Measurements from ENCODE around the gene PAN3.

DNA sequence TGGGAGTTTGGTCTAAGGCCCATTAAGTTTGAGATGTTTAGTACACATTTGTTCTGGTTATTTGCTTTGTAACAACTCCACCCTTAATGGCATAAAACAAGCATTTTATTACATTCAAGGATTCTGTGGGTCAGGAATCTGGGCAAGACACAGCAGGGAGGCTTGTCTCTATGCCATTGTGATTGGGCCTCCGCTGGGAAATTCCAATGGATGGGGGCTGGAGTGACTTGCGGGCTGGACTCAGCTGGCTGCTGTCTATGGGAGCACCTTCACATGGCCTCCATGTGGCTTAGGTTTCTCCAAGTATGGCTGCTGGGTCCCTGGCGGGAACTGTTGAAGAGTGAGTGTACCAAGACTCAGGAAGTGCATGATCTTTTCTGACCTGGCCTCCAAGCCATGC is 159.0 kb downstream of the PAN3 start:
- TF ChIP-seq, protein P1, sequence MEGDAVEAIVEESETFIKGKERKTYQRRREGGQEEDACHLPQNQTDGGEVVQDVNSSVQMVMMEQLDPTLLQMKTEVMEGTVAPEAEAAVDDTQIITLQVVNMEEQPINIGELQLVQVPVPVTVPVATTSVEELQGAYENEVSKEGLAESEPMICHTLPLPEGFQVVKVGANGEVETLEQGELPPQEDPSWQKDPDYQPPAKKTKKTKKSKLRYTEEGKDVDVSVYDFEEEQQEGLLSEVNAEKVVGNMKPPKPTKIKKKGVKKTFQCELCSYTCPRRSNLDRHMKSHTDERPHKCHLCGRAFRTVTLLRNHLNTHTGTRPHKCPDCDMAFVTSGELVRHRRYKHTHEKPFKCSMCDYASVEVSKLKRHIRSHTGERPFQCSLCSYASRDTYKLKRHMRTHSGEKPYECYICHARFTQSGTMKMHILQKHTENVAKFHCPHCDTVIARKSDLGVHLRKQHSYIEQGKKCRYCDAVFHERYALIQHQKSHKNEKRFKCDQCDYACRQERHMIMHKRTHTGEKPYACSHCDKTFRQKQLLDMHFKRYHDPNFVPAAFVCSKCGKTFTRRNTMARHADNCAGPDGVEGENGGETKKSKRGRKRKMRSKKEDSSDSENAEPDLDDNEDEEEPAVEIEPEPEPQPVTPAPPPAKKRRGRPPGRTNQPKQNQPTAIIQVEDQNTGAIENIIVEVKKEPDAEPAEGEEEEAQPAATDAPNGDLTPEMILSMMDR (conservative IDR thresholded peaks at IDR 0.05; ENCODE audit: low read depth in 2 of 2), result no peak
- TF ChIP-seq, protein P2, sequence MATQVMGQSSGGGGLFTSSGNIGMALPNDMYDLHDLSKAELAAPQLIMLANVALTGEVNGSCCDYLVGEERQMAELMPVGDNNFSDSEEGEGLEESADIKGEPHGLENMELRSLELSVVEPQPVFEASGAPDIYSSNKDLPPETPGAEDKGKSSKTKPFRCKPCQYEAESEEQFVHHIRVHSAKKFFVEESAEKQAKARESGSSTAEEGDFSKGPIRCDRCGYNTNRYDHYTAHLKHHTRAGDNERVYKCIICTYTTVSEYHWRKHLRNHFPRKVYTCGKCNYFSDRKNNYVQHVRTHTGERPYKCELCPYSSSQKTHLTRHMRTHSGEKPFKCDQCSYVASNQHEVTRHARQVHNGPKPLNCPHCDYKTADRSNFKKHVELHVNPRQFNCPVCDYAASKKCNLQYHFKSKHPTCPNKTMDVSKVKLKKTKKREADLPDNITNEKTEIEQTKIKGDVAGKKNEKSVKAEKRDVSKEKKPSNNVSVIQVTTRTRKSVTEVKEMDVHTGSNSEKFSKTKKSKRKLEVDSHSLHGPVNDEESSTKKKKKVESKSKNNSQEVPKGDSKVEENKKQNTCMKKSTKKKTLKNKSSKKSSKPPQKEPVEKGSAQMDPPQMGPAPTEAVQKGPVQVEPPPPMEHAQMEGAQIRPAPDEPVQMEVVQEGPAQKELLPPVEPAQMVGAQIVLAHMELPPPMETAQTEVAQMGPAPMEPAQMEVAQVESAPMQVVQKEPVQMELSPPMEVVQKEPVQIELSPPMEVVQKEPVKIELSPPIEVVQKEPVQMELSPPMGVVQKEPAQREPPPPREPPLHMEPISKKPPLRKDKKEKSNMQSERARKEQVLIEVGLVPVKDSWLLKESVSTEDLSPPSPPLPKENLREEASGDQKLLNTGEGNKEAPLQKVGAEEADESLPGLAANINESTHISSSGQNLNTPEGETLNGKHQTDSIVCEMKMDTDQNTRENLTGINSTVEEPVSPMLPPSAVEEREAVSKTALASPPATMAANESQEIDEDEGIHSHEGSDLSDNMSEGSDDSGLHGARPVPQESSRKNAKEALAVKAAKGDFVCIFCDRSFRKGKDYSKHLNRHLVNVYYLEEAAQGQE (IDR thresholded peaks at IDR 0.05; ENCODE audit: unreplicated experiment), result no peak
- TF ChIP-seq EZH2 (IDR thresholded peaks at IDR 0.05; ENCODE audit: low read depth, unreplicated experiment) (no peak), ZNF331 (CRISPR knock-in tag; IDR thresholded peaks at IDR 0.05; ENCODE audit: low read depth) (no peak; the same call in 1 of the 2 replicates), POLR2AphosphoS5 (IDR thresholded peaks at IDR 0.05; ENCODE audit: low read depth) (no peak), CREB1 (CRISPR knock-in tag; IDR thresholded peaks at IDR 0.05; ENCODE audit: low read depth) (no peak), EZH2phosphoT487 (IDR thresholded peaks at IDR 0.05; ENCODE audit: unreplicated experiment) (no peak), STAT1 (IDR thresholded peaks at IDR 0.05; ENCODE audit: unreplicated experiment) (no peak), JUNB (IDR thresholded peaks at IDR 0.05; ENCODE audit: unreplicated experiment) (no peak), NANOG (IDR thresholded peaks at IDR 0.05; ENCODE audit: borderline replicate concordance) (no peak), ZNF114 (CRISPR knock-in tag; IDR thresholded peaks at IDR 0.05) (no peak)
- TF ChIP-seq, protein P3, sequence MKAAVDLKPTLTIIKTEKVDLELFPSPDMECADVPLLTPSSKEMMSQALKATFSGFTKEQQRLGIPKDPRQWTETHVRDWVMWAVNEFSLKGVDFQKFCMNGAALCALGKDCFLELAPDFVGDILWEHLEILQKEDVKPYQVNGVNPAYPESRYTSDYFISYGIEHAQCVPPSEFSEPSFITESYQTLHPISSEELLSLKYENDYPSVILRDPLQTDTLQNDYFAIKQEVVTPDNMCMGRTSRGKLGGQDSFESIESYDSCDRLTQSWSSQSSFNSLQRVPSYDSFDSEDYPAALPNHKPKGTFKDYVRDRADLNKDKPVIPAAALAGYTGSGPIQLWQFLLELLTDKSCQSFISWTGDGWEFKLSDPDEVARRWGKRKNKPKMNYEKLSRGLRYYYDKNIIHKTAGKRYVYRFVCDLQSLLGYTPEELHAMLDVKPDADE (IDR thresholded peaks at IDR 0.05), result no peak
- TF ChIP-seq, protein P4, sequence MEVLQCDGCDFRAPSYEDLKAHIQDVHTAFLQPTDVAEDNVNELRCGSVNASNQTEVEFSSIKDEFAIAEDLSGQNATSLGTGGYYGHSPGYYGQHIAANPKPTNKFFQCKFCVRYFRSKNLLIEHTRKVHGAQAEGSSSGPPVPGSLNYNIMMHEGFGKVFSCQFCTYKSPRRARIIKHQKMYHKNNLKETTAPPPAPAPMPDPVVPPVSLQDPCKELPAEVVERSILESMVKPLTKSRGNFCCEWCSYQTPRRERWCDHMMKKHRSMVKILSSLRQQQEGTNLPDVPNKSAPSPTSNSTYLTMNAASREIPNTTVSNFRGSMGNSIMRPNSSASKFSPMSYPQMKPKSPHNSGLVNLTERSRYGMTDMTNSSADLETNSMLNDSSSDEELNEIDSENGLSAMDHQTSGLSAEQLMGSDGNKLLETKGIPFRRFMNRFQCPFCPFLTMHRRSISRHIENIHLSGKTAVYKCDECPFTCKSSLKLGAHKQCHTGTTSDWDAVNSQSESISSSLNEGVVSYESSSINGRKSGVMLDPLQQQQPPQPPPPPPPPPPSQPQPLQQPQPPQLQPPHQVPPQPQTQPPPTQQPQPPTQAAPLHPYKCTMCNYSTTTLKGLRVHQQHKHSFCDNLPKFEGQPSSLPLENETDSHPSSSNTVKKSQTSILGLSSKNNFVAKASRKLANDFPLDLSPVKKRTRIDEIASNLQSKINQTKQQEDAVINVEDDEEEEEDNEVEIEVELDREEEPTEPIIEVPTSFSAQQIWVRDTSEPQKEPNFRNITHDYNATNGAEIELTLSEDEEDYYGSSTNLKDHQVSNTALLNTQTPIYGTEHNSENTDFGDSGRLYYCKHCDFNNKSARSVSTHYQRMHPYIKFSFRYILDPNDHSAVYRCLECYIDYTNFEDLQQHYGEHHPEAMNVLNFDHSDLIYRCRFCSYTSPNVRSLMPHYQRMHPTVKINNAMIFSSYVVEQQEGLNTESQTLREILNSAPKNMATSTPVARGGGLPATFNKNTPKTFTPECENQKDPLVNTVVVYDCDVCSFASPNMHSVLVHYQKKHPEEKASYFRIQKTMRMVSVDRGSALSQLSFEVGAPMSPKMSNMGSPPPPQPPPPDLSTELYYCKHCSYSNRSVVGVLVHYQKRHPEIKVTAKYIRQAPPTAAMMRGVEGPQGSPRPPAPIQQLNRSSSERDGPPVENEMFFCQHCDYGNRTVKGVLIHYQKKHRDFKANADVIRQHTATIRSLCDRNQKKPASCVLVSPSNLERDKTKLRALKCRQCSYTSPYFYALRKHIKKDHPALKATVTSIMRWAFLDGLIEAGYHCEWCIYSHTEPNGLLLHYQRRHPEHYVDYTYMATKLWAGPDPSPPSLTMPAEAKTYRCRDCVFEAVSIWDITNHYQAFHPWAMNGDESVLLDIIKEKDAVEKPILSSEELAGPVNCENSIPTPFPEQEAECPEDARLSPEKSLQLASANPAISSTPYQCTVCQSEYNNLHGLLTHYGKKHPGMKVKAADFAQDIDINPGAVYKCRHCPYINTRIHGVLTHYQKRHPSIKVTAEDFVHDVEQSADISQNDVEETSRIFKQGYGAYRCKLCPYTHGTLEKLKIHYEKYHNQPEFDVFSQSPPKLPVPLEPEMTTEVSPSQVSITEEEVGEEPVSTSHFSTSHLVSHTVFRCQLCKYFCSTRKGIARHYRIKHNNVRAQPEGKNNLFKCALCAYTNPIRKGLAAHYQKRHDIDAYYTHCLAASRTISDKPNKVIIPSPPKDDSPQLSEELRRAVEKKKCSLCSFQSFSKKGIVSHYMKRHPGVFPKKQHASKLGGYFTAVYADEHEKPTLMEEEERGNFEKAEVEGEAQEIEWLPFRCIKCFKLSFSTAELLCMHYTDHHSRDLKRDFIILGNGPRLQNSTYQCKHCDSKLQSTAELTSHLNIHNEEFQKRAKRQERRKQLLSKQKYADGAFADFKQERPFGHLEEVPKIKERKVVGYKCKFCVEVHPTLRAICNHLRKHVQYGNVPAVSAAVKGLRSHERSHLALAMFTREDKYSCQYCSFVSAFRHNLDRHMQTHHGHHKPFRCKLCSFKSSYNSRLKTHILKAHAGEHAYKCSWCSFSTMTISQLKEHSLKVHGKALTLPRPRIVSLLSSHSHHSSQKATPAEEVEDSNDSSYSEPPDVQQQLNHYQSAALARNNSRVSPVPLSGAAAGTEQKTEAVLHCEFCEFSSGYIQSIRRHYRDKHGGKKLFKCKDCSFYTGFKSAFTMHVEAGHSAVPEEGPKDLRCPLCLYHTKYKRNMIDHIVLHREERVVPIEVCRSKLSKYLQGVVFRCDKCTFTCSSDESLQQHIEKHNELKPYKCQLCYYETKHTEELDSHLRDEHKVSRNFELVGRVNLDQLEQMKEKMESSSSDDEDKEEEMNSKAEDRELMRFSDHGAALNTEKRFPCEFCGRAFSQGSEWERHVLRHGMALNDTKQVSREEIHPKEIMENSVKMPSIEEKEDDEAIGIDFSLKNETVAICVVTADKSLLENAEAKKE (CRISPR knock-in tag; IDR thresholded peaks at IDR 0.05), result peak; percentile 62; the same call in 1 of the 2 replicates

Measured in GM23338 (cell line).